NT2/D1 (cell line): Measurements from ENCODE around the gene C4orf50.

Experiments
- SUZ12 ChIP-seq: IDR thresholded peaks from 2 replicates; pipeline ENCODE4 v1.6.1; 2011; ENCODE audit not compliant: insufficient read length, insufficient read depth; ENCODE audit errors: extremely low read depth
- YY1 ChIP-seq: IDR thresholded peaks from 2 replicates; pipeline ENCODE4 v1.6.1; 2011; ENCODE audit not compliant: insufficient read length, insufficient read depth

DNA sequence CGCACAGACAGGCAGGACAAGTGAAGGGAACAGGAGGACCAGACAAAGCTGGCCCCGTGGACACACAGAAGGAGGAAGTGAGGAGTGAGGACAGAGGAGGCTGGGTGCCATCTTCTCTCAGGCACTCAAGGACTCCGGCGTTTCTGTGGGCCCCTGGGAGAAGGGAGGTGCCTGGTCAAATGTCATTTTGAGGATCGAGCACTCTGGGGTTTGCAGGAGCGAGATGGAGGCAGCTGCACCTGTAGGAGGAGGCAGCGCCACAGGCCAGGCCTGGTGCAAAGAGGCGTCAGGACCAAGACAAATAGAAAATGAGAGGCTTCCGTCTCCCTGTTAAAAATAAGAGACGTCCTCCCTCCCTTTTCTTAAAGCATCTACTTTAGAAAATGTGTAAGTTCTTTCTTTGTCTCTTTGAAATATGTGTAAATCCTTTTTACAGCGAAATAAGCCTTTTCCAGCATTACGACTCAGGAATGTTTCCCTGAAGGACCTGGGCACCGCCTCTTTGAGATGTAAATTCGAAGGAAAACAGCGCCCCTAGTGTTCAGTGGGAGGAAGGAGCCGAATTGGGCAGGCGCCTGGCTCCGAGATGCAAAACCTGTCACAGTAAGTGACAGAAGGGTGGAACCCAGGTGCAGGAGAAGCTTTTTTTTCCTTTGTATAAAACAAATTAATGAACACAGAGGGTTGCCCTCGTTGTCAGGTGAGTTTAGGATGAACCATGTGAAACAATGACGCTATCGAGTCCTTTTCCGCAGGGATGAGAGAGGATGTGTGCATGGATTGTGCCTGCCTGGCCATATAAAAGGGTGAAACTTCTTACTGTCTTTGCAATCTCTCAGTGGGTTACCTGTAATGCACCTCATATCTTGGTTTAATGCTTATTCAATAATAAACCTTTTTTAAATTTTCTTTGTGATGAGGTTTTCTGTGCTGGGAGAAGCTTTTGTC, 1.4 kb upstream of the C4orf50 start:
- TF ChIP-seq SUZ12 = no peak
- TF ChIP-seq YY1 = no peak
